Heart right ventricle (tissue), 16 donors: ENCODE measurements around the gene BZW2. TPM values are rescaled to one million over a fixed set of nuclear protein-coding genes. Genes with fewer than 3 reads are reported as not detected.

Experiments
- ATAC-seq, 8 donors: fragments of 200-7000 bp; cut with Tn5 transposase; one replicate each; pipeline ENCODE4 v1.9.1; 2020; ENCODE audit warnings: mild to moderate bottlenecking in 8 of 8, moderate library complexity in 8 of 8, moderate number of reproducible peaks in 1 of 8
- DNase-seq, 2 donors: peaks; one replicate each; pipeline ENCODE4 v3.0.0-alpha.2; 2020
- H3K27ac ChIP-seq, 10 donors: fragments of 200-600 bp; sonication (generic) in 2 of 10; one replicate each; pipeline versions ENCODE4 v1.5.0 to v1.8.0; 2020 to 2022; ENCODE audit warnings: mild to moderate bottlenecking in 3 of 10
- H3K27me3 ChIP-seq, 7 donors: fragments of 200-600 bp; one replicate each; pipeline ENCODE4 v1.8.0; 2021 to 2022; ENCODE audit warnings: mild to moderate bottlenecking in 2 of 7
- H3K36me3 ChIP-seq, 9 donors: fragments of 200-600 bp; sonication (generic) in 1 of 9; one replicate each; pipeline versions ENCODE4 v1.5.0 to v1.8.0; 2020 to 2022; ENCODE audit warnings: mild to moderate bottlenecking in 2 of 9
- H3K4me1 ChIP-seq, 9 donors: fragments of 200-600 bp; sonication (generic) in 1 of 9; one replicate each; pipeline versions ENCODE4 v1.5.0 to v1.8.0; 2020 to 2022; ENCODE audit warnings: mild to moderate bottlenecking in 4 of 9
- H3K4me3 ChIP-seq, 10 donors: fragments of 200-600 bp; sonication (generic) in 2 of 10; one replicate each; pipeline versions ENCODE4 v1.5.0 to v1.8.0; 2020 to 2022; ENCODE audit warnings: mild to moderate bottlenecking in 7 of 10, moderate library complexity in 2 of 10
- H3K9me3 ChIP-seq, 11 donors: fragments of 200-600 bp in 10 of 11; sonication (generic) in 2 of 11; one replicate each; pipeline versions ENCODE4 v1.5.0 to v1.8.0; 2013 to 2022; ENCODE audit warnings: mild to moderate bottlenecking in 2 of 11, control low read depth in 1 of 11, moderate library complexity in 1 of 11
- CTCF ChIP-seq, 9 donors: fragments of 200-600 bp; sonication (generic) in 2 of 9; IDR thresholded peaks; one replicate each; pipeline versions ENCODE4 v1.5.0 to v1.8.0; 2021 to 2022; ENCODE audit warnings: antibody characterized with exemption in 9 of 9, mild to moderate bottlenecking in 5 of 9, moderate library complexity in 1 of 9
- WGBS, 2 donors: extraction: QIAGEN DNeasy Blood & Tissue Kit; methylation state at CpG; one replicate each; pipeline ENCODE4 v1.1.7; 2013; ENCODE audit warnings: inconsistent platforms in 1 of 2; 5-methylcytosine and 5-hydroxymethylcytosine counted together
- intact Hi-C, 10 donors: fragments of 100-400 bp; cut with DNase I; formaldehyde crosslinking; loops; one replicate each; pipeline versions ENCODE4 v1.11.1 to v1.14.2; 2022
- polyA plus RNA-seq, 2 donors: library from polyadenylated mRNA; stranded (reverse); fragments of 200-250 nt; gene quantifications; one replicate each; pipeline ENCODE4 v1.2.3, GENCODE V29; 2013
- total RNA-seq, 10 donors: library from RNA; stranded (reverse); fragmentation: NEBNext Ultra II Directional in 3 of 10; extraction: Animal tissue kit (Norgen Biotek cat#: 25700) in 3 of 10; gene quantifications; one replicate each; pipeline versions ENCODE4 v1.2.1 to v1.2.4, GENCODE V29; 2021 to 2023
- donor health status: Arrhythmogenic right ventricular cardiomyopathy.
- donor health status: ischemic (EF 13 %, LVEDD 7.1; RV severe dilation, severe dysfunction).
- donor health status: healthy with polysubstance abuse.
- donor health status: DM: no; HTN: yes; CAD: no.
- donor health status: DM: no; HTN: no; CAD: no.
- donor health status: ischemic (EF 25% LVEDD 6.9; RV normal size, moderate dysfunction).
- donor health status: ischemic (EF 25% LVEDD 5.7; RV mildly dilated, moderate dysfunction).
- donor health status: healthy.
- donor health status: DM: yes; HTN: yes; CAD: no.
- donor health status: Ischemic cardiomyopathy.
- donor health status: ischemic (EF 35%, LVEDD 5.7; RV mildly dilated, moderate dysfunction).
- donor health status: nonischemic (EF 11% LVEDD 7.7; RV severe dilation, severe dysfunction).
- donor health status: DM: yes; HTN: yes; CAD: no.
- donor health status: PGD.
- donor health status: ischemic (EF 29% LVEDD 5.4; RV normal size, mild dysfunction).
- donor health status: nonischemic (EF 23%, LVEDD 6.1; RV moderate dilation, normal function).

Gene BZW2
- total and polyA plus RNA-seq, 12 donors = 147 to 470 (median 337) TPM

GRCh38 chr7:16644636-16645592 is 1.1 kb upstream of the BZW2 start:
- peak overlapping the region; percentile 65 to 96 (median 90) for H3K4me3 ChIP-seq

DNA sequence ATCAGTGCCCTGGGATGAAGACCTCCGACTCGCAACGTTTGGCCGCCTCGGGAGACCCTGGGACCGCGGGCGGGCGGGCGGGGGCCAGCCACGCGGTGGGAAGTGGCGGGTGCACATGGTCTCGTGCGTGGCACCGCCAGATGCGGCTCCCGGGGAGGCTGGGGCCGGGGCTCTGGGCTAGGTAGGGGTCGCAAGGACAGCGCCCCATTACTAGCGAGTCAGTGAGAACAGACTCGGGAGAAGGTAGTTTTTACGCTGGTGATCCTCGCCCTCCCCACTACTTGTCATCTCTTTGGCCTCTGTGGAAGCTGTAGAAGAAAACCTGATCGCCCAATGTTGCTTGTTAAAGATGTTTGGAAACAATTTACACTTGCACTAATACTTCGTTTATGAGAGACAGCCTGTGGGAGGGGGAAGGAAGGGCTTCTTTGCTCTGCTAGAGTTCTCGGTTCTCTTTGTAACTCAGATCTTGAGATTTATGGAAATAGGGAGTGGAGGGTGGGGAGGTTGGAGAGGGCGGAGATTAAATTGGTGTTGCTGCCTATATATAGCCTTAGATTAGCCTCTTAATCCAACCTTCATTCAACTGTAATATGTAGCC is 591 bp downstream of the BZW2 start:
- Histone ChIP-seq H3K4me1 (peaks cover 6 to 80% (median 71%) of the 10 kb centered on the region in 9 donors), H3K4me3 (peak overlapping the region; percentile 74 to 98 (median 90)), H3K27me3 (no peaks in the 10 kb centered on the region), H3K27ac (peak overlapping the region; percentile 73 to 98 (median 92)), H3K9me3 (no peaks in the 10 kb centered on the region), H3K36me3 (peaks cover 0 to 5% (median 0%) of the 10 kb centered on the region in 9 donors)
- DNase-seq = no peak
- intact Hi-C loops = loop anchor here in 3 of 10 donors (5.0 to 10.0 kb wide), 3 partner anchors 48 to 106 kb away; partner anchors contain the start of gene TSPAN13 (in 1 of the 3)
- WGBS, 2 donors = 0 to 1% methylated on average over 25 to 29 of the region's 29 CpGs
- peak in 6 of 8 donors; percentile 7 to 45 (median 13) for ATAC-seq
- no peak for TF ChIP-seq CTCF (IDR thresholded peaks at IDR 0.05)

More at GRCh38 chr7:16644636-16645592, 1.1 kb upstream of the BZW2 start:
- Histone ChIP-seq H3K4me1 (peaks cover 6 to 78% (median 56%) of the 10 kb centered on the region in 9 donors), H3K9me3 (no peaks in the 10 kb centered on the region), H3K36me3 (peaks cover 0 to 6% (median 0%) of the 10 kb centered on the region in 9 donors), H3K27ac (peak overlapping the region; percentile 73 to 98 (median 92)), H3K27me3 (no peaks in the 10 kb centered on the region)
- DNase-seq (peak; percentile 45 to 56), ATAC-seq (peak; percentile 18 to 66 (median 40))
- intact Hi-C loops = loop anchor here in 3 of 10 donors (5.0 to 10.0 kb wide), 3 partner anchors 50 to 107 kb away; partner anchors contain the start of gene TSPAN13 (in 1 of the 3)
- 0 to 1% methylated on average over 57 of the region's 57 CpGs for WGBS, 2 donors
- TF ChIP-seq CTCF (IDR thresholded peaks at IDR 0.05) = no peak

- Histone ChIP-seq H3K36me3 (no peaks in the 10 kb centered on the region), H3K27me3 (no peaks in the 10 kb centered on the region), H3K27ac (peak overlapping the region in 7 of 10 donors; percentile 88 to 98 (median 92)), H3K4me3 (peak overlapping the region; percentile 74 to 98 (median 90)), H3K9me3 (no peaks in the 10 kb centered on the region), H3K4me1 (peaks cover 6 to 80% (median 74%) of the 10 kb centered on the region in 9 donors)
- no peak for ATAC-seq
- WGBS, 2 donors = 27 to 36% methylated on average over 2 of the region's 2 CpGs
- no peak for TF ChIP-seq CTCF (IDR thresholded peaks at IDR 0.05)
- intact Hi-C loops = loop anchor here in 3 of 10 donors (5.0 to 10.0 kb wide), 3 partner anchors 47 to 105 kb away; partner anchors contain the start of gene TSPAN13 (in 1 of the 3)
- DNase-seq = no peak
Measured at GRCh38 chr7:16647435-16647960, 1.5 kb downstream of the BZW2 start.

GRCh38 chr7:16648551-16648950 is 2.6 kb downstream of the BZW2 start:
- Histone ChIP-seq H3K27ac (peak overlapping the region in 8 of 10 donors; percentile 13 to 98 (median 92)), H3K27me3 (no peaks in the 10 kb centered on the region), H3K36me3 (no peaks in the 10 kb centered on the region), H3K9me3 (no peaks in the 10 kb centered on the region), H3K4me1 (peaks cover 6 to 80% (median 72%) of the 10 kb centered on the region in 9 donors), H3K4me3 (peak overlapping the region in 2 of 10 donors; percentile 89 to 96)
- intact Hi-C loops = loop anchor here in 3 of 10 donors (2.0 to 10.0 kb wide), 4 partner anchors 14 to 104 kb away; partner anchors contain the start of gene TSPAN13 (in 1 of the 3)
- 17% methylated on average over 1 of the region's 1 CpG for WGBS, 2 donors
- ATAC-seq (no peak), DNase-seq (no peak)
- TF ChIP-seq CTCF (IDR thresholded peaks at IDR 0.05) = no peak
